Ecto neural progenitor cell (in vitro differentiated cells): ENCODE measurements around the gene UBTD2.

Source experiments
- DNase-seq: peaks from one replicate; pipeline ENCODE4 v3.0.0-alpha.2; 2018; ENCODE audit warnings: low spot score

The UBTD2 gene

DNA sequence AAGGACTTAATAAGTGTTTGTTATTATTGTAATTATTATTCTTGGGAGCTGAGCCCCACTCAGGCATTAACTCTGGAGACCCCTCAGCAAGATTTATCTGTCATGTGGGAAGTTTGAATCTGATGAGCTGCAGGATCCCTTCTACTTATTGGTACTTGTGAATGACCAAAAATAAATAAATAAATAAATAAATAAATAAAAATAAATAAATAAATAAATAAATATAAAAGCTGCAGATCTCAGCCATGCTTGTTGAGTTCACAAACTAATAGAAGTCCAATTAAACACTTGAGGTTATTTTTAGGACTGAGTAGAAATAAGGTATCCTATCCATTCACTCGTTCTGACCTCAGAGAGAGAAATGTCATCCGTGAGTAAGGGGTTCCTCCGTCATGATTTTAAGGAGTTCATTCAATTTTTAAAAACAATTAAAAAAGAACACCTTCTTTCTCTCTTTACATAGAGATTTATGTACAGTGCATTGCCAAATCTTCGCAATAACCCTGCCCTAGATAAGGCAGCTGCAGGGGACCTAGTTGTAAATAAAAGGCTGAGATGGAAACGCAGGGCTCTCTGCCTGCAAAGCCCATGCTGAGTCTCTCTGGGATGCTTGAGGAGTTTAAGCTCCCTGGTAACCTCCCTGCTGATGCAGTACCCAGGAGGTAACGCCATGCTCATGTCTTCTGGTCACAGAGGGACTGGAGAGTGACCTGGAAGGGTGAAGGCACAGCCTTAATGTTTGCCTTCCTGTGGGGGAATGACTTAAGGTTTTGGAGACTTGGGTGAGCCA is 88.4 kb downstream of the UBTD2 start:
- DNase-seq: no peak

DNA sequence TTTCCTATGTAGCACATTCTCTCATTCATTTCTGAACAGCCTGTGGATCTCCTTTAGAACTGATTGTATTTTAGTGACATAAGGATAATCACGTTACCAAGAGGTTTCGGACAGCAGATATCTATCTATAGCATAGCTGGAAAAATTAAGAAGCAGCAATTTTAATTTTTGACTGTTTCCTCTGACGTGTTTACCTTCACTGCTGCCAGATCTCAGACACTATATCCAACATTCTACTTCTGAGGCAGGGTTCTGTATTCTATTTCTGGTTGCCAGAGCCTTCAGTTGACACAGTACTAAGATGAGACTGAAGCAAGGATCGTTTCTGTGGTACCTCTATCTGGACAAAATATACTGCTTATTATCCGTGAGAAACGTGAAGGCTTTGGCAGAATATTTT is 89.7 kb downstream of the UBTD2 start, which contains the start of gene EFCAB9:
EFCAB9 (plus strand) TSS at position 301 of the 400 bp plus-strand sequence; CDS start at position 302, 1 bp downstream.
- no peak for DNase-seq

DNA sequence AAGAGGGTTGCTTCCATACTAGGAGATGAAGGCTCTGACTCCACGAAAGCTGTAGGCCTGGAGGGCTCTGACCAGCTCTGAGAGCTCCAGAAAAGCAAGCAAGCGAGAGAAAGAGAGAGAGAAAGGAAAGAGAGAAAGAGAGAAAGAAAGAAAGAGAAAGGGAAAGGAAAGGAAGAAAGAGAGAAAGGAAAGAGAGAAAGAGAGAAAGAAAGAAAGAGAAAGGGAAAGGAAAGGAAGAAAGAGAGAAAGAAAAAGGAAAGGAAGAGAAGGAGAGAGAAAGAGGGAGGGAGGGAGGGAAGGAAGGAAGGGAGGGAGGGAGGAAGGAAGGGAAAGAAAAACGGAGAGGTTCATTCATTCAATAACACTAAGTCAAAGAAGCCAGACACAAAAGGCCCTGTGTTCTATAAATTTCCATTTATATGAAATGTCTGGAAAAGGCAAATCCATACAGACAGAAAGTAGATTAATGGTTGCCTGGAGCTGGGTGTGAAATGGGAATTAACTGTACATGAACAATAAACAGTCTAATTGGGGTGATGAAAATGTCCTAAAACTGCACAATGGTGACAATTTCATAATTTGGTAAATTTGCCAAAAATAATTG is 93.8 kb downstream of the UBTD2 start:
- no peak for DNase-seq

DNA sequence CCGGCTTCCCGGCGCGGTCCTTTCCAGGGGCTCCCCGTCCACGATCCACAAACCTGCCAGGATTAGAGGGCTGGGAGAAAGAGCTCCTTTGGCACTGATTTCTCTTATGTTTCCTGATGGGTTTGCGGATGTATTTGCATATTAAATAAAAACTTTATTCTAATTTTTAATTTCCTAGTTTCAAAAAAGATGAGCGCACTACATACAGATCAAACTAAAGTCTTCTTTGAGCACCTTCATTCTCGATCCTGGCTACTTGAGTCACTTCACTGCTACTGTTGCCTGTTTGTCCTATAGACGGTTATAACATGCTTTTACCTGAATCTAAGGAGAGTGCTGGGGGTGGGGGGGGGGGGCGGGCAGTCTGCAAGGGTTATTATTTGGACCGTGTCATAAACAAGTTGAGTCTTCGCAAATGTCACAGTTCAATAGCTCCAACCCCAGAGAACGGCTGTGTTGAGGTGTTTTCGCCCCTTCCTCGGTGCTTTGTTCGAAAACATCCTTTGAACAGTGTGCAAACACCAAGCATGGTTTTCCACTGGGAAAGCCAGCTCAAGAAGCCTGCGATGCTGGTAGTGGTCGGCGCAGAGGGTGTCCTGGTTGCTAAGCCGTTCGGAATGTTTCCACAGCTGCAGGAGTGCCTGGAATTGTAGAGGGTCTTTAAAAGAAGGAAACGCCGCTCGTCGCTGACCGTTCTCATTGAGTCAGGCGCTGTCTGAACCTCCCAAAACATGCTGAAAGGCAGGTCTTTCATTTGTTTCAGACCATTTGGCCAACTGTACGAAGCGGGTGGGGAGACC is 94.5 kb downstream of the UBTD2 start:
- peak; percentile 82 for DNase-seq

DNA sequence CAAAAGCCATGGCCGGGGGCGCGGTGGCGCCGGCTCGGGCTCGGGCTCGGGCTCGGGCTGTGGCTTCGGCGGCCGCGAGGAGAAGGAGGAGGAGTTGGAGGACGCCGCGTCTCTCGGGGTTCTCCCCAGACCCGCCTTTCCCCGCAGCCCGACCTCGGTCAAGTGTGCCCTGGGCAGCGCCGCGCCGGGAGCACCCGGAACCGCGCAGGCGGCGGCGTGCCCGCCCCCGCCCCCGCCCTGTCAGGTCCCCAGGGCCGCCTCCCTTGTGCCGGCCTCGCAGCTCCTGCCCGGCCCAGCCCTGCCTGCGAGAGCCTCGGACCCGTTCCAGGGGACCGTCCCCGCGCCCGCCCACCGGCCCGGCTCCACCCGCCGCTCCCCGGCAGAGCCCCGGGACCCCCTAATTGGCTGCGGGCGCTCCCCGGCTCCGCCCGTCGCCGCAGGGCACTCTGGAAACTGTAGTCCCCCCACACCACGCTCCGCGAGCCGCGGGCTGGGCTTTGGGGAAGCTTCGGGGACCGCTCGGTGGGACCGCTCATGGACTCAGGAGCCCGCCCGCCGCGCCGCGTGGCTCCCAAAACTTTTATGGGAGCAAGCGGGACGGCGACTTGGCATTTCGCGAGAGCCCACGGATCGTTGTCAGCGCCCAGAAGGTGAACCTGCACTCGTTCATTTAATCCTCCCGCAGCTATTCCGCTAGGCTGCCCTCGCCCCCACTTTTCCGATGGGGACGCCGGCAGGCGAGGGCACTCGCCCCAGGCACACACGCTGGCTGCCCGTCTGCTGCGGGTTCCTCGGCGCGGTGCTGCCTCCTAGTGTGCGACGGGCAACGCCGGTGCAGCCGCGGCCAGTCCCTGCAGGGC is 95.3 kb downstream of the UBTD2 start, which contains the start of gene STK10:
STK10 (minus strand) TSS at position 192 of the 860 bp plus-strand sequence; CDS start at position 10, 182 bp downstream.
- peak; percentile 94 for DNase-seq

DNA sequence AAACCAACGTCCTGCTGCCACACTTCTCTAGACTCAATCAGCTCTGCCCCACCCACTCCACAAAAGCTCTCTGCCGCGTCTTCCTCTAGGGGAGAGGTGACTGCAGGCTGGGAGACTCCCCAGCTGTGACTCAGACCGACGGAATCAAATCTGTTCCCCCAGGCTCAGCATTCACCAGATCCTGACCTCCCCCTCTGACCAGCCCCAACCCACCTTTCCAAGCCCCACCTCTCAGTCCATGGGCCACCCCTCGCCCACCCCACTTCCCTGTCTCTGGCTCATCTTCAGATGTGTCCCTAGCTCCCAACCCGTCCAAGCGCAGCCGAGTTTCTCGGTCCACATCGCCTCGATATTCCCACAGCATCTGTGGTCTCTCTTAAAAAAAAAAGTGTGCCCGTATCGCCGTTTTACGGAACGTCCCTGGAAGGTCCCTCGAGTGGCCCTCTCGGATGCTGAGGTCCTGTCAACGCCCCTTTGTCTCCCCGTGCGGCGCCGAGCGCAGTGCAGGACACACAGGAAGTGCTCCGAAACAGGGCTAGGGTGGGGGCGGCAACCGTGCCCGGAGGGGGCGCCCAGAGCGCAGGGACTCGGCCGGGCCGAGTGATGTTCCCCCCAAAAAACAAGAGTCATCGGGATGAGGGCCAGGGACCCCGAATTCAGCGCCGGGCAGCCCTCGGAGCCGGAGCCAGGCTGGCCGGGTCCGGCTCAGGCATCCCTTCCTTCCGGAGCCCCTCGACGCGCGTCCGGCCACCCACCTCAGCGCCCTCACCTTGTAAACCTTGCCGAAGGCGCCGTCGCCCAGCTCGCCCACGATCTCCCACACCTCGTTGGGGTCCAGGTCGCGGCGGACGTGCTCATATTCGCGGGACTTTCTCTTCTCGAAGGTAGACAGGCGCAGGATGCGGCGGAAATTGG is 96.2 kb downstream of the UBTD2 start:
- DNase-seq: peak; percentile 71

DNA sequence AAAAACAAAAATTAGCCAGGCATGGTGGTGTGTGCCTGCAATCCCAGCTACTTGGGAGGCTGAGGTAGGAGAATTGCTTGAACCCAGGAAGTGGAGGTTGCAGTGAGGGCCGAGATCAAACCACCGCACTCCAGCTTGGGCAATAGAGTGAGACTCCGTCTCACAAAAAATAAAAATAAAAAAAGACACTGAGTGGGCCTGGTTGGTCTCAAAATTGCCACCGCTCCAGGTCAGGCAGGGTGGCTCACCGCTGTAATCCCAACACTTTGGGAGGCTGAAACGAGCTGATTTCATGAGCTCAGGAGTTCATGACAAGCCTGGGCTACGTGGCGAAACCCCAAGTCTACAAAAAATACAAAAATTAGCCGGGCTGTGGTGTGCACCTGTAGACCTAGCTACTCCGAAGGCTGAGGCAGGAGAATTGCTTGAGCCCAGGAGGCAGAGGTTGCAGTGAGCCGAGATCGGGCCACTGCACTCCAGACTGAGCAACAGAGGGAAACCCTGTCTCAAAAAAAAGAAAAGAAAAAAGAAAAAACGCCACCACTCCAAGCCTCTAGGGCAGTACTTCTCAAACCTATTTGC is 97.4 kb downstream of the UBTD2 start:
- no peak for DNase-seq

DNA sequence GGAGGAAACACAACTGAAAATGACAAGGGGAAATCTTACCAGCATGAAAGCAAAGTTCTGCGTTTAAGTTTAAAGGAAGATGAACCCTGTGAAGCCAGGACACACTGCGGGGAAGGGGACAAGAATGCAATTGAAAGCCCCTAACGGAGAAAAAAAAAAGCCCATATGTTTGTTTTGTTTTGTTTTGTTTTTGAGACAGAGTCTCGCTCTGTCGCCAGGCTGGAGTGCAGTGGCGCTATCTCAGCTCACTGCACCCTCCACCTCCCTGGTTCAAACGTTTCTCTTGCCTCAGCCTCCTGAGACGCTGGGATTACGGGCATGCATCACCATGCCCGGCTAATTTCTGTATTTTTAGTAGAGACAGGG is 98.5 kb downstream of the UBTD2 start:
- no peak for DNase-seq

DNA sequence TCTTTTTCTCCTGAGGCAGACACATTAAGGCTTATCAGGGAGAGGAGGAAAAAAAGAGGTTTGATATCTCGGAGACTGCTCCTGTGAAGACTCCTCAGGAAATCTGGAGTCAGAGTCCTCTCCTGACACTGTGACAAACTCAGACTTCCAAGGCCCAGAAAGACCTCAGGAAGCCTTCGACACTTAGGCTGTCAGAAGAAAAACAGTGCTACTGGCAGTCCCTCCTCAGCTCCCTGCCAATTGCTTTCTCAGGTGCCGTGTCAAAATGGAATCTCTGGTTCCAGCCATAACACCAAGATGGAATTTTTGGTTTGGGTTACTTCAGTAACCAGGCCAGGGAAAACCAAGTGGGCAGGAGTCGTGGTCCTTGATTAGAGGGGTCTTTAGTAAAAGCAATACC is 99.7 kb downstream of the UBTD2 start:
- DNase-seq: no peak

DNA sequence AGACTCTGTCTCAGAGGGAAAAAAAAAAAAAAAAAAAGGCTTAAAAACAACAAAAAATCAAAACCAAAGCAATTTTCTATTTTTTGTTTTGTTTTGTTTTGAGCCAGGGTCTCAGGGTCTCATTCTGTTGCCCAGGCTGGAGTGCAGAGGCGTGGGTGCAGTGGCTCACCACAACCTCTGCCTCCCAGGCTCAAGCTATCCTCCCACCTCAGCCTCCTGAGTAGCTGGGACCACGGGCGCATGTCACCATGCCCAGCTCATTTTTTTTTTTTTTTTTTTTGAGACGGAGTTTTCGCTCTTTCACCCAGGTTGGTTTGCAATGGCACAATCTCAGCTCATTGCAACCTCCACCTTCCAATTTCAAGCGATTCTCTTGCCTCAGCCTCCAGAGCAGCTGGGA is 101.3 kb downstream of the UBTD2 start:
- no peak for DNase-seq

DNA sequence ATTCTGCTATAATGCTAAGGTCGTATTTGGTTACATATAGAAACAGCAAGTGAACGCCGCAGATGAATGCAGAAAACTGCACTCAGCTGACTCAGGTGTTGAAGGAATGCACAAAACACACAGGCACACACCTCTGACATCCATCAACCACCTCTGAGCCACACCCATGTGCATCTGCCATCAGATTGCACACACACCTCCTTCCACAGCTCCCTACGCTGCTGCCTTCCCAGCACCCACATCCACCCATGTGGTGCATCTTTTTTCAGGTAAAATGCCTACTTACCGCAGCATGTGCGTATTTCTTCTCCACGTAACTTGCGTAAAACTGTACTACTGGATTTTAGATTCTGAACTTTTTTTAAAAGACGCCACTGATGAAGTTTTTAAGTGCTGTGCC is 102.6 kb downstream of the UBTD2 start:
- DNase-seq: no peak

DNA sequence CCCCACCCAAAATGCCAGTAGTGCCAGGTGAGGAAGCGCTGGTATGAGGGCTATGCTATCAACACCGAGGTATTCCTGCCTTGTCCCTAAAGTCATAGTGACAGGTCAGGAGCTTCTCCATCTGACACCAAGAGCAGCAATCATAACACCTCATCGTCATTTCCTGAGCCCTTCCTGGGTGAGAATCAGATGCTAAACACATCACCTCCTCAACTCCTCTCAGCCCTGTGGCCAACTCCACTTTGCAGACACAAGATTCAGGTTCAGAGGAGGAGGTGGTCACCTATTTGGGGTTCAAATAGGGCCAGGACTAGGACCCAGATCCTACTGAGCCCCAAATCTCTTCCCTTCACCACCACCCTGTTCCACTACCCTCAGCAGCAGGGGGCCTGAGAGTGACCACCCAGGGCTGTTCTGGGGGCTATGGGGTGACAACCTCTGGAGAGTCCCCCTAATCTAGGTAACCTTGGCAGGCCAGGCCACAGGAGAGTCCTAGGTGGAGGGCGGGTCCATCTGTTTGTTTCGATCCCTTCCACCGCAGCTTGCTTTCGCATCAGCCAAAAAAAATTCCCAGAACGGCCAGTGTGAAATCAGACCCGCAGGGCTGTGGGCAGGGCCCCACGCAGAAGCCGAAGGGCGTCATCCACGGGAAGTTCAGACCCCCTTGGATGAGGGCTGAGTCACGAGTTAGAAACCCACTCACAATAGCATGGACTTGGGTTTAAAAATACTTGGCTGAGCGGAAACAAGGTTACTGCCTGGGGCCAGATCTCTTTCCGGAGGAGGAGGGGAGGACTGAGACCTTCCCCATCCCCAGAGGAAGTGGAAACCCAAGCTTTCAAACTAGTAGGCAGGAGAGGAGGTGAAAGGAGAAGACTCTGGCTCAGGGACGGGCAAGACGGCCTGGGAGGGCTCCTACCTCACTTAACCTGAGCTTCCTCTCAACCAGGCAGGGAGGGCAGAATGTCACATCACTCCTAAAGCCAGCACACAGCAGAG is 104.3 kb downstream of the UBTD2 start:
- no peak for DNase-seq

DNA sequence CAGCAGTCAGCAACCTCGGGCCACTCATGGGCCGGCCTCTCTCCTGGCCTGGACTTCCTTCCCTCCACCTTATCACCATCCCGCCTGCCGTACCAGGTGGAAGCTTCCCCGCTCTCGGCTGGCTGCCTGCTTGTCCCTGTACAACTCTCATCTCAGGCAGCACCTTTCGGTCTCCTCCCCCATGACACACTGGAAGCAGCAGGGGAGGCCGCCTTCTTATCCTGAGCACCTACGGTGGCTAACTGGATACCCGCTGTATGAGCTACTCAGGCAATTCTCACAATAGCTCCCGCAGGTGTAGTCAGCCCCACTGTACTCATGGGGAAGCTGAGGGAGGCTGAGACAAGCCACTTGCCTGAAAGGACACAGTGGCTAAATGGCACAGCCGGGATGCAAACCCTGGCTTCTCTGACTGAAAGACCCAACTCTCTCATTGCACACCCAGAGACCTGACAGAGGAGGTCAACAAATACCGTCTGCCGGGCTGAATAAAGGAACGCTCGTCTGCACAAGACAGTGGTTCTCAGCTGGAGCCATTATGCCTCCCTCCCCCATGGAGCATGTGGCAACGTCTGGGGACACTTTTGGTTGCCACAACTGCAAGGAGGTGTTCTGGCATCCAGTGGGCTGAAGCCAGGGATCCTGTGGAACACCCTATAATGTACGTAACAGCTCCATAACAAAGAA is 105.1 kb downstream of the UBTD2 start:
- no peak for DNase-seq

DNA sequence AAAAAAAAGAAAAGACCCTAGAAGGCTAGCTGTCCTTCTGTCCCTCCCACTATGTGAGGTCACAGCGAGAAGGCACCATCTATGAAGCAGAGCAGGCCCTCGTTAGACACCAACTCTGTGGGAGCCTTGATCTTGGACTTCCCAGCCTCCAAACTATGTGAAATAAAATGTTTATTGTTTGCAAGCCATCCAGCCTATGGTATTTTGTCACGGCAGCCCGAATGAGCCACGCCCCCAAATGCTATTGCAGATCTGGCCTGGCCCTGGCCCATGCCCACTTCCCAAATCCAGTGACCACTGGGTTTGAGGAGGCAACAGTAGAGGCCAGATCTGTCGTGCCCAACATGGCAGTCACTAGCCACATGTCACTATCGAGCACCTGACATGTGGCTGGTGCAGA is 106.4 kb downstream of the UBTD2 start:
- no peak for DNase-seq

DNA sequence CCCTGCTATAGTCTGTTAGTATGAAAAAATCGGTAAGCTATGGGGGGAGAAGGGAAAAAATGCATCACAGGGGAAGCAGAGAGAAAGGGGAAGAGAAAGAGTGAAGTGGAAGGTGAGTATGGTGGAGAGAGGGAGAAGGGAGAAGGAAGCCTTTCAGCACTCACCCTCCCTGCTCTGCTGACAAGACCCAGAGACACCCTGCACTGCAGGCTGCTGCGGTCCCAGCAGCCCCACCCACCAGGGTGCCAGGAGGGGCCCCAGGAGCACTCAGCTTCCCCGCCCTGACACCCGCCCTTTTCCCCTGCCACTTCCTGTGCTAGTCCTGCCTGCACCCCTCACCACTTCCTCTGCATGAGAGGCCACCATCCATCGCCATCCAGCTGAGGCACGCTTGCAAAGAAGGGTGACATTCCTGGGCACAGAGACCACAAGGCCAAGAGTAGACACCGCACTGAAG is 108.3 kb downstream of the UBTD2 start:
- no peak for DNase-seq

DNA sequence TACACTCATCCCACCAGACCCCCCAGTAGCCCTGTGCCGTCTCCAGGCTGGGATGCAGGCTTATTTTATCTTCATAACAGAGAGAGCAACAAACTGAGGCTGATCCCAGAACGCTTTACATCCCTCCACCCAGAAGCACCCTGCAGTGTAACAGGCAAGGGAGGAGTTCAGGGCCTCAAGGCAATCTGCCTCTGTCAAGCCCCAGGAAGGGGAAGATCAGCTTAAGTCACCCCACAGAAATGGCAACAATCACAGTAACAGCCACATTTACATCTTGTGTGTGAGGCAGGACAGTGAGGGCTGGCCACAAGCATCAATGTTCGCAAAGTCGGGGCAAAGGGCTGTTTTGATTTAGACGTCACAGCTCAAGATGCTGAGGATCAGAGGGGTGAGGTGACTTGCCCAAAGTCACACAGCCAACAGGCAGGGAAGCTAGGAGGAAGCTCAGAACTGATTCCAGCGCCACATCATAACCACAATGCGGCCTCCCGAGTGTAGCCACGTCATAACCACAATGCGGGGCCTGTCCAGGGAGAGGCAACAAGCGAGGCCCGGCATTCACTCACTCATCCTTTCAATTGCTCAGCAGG is 109.9 kb downstream of the UBTD2 start:
- no peak for DNase-seq

DNA sequence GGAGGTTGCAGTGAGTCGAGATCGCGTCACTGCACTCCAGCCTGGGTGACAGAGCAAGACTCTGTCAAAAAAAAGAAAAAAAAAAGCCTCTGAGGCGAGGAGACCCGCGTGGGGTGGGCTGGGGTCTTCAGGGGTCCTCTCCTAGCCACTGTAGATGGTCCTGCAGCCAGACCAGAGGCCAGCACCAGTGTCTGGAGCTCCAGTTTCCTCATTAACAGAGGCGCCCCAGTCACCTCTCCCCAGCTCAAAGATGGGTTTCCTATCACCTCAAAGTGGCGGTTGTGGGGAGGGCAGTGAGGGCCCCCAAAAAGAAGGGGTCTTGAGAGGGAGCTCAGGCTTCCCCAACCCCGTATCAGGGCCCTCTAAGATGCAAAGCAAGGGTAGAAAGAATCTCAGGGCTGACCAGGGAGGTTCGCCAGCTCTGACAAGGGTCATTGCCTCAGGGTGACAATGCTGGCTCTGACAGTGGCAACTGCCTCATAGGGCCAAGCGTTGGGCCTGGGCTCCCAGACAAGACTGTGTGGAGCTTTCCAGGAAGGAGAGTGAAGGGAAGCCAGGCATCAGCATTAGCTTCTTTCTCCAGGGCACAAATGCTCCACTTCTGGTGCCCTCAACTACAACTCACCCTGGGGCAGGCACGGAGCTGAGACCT is 110.5 kb downstream of the UBTD2 start:
- no peak for DNase-seq

DNA sequence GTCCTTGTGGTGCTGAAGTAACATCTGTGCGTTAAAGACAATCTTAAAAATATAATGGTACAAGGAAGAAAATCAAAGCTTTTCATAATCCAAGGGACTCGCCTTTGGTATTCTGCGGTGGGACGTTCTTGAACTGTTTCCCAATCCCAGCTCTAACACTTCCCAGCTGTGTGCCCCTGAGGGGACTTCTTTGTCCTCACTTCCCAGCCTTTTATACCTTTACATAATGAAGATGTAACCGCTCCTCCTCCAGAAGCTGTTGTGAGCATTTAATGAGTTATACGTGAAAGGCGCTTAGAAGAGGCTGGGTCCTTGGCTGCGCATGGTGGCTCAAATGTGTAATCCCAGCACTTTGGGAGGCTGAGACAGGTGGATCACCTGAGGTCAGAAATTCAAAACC is 112.4 kb downstream of the UBTD2 start:
- DNase-seq: no peak
